HCT116 (cell line): Measurements from ENCODE around the gene LCOR. TPM values are rescaled to one million over a fixed set of nuclear protein-coding genes. Genes with fewer than 3 reads are reported as not detected.

Experiments
- ATAC-seq: fragments of 200-7000 bp; cut with Tn5 transposase; 2 replicates; pipeline ENCODE4 v1.9.1; 2020; ENCODE audit warnings: mild to moderate bottlenecking, moderate library complexity
- BruUV-seq: library from RNA; stranded (reverse); fragments of 400-500 nt; replicated peaks from 2 replicates; lab custom pipeline; 2021; lab: Mats Ljungman, UMichigan
- CTCF ChIA-PET: fragments of 300-600 bp; sonication (Branson Sonifier 250); formaldehyde crosslinking; loops from one replicate; lab custom pipeline; 2021; ENCODE audit warnings: antibody characterized with exemption; lab: Charles Lee
- POLR2A ChIA-PET: fragments of 300-600, 350-600 bp; sonication (Branson Sonifier 250); formaldehyde crosslinking; loops from one replicate; lab custom pipeline; 2021; ENCODE audit warnings: antibody characterized with exemption; lab: Charles Lee
- RAD21 ChIA-PET, 2 experiments: fragments of 300-600 bp; sonication (Branson Sonifier 250); formaldehyde crosslinking; loops; one replicate each; lab custom pipeline; 2023; ENCODE audit warnings: low total read pairs in 2 of 2; ENCODE audit not compliant: uncharacterized antibody in 2 of 2, unreplicated experiment in 2 of 2, low non-redundant PET in 1 of 2; lab: Charles Lee
- DNase-seq: peaks from one replicate; pipeline ENCODE4 v3.0.0-alpha.2; 2010; ENCODE audit warnings: low read depth, low spot score
- H2AFZ ChIP-seq: fragments of 200-600 bp; shearing (Covaris generic), sonication (generic); 2 replicates; pipeline ENCODE4 v1.6.1; 2017; ENCODE audit warnings: low read depth, mixed run types, mixed read lengths, antibody characterized with exemption, low read length; ENCODE audit not compliant: poor library complexity, severe bottlenecking
- H3K27ac ChIP-seq: 2 replicates; pipeline ENCODE4 v1.5.1; 2012; ENCODE audit warnings: low read depth, low read length
- H3K27me3 ChIP-seq: fragments of 200-600 bp; sonication (generic); 2 replicates; pipeline ENCODE4 v1.6.1; 2016; ENCODE audit warnings: mixed run types, low read length, mixed read lengths; ENCODE audit not compliant: insufficient read depth
- H3K36me3 ChIP-seq, 2 experiments: fragments of 200-500 bp in 1 of 2; fragments of 200-600 bp in 1 of 2; sonication (Bioruptor generic) in 1 of 2; sonication (generic) in 1 of 2; 2 replicates each; pipeline versions ENCODE4 v1.5.1 to v1.6.1; 2014 to 2016; ENCODE audit warnings: low read length in 2 of 2, inconsistent platforms in 1 of 2, mixed read lengths in 1 of 2, mixed run types in 1 of 2; ENCODE audit not compliant: insufficient read depth in 2 of 2, control insufficient read depth in 1 of 2
- H3K4me1 ChIP-seq, 2 experiments: fragments of 200-600 bp in 1 of 2; sonication (generic) in 1 of 2; 2 replicates each; pipeline versions ENCODE4 v1.5.1 to v1.6.1; 2012 to 2017; ENCODE audit warnings: low read length in 2 of 2, inconsistent platforms in 1 of 2, mild to moderate bottlenecking in 1 of 2, mixed read lengths in 1 of 2, mixed run types in 1 of 2, moderate library complexity in 1 of 2; ENCODE audit not compliant: insufficient read depth in 2 of 2, control insufficient read depth in 1 of 2
- H3K4me2 ChIP-seq: fragments of 200-600 bp; sonication (generic); 2 replicates; pipeline ENCODE4 v1.6.1; 2017; ENCODE audit warnings: mixed run types, low read length, mixed read lengths
- H3K4me3 ChIP-seq, 2 experiments: fragments of 200-600 bp in 1 of 2; sonication (generic) in 1 of 2; replicated peaks in 1 of 2; 2 replicates each; pipeline ENCODE4 v1.5.1; 2011 to 2016; ENCODE audit warnings: low read length in 2 of 2, control low read depth in 1 of 2, low read depth in 1 of 2, mild to moderate bottlenecking in 1 of 2, mixed read lengths in 1 of 2, mixed run types in 1 of 2
- H3K79me2 ChIP-seq: fragments of 200-600 bp; sonication (generic); 2 replicates; pipeline ENCODE4 v1.6.1; 2017; ENCODE audit warnings: mild to moderate bottlenecking, mixed run types, low read length, moderate library complexity, mixed read lengths; ENCODE audit not compliant: insufficient read depth
- H3K9ac ChIP-seq: fragments of 200-600 bp; sonication (generic); 2 replicates; pipeline ENCODE4 v1.6.1; 2016; ENCODE audit warnings: low read length, mixed read lengths
- H3K9me2 ChIP-seq: fragments of 200-600 bp; sonication (generic), shearing (Covaris generic); 2 replicates; pipeline ENCODE4 v1.6.1; 2017; ENCODE audit warnings: mixed run types, mild to moderate bottlenecking, moderate library complexity; ENCODE audit not compliant: insufficient read depth
- H3K9me3 ChIP-seq, 2 experiments: fragments of 200-500 bp in 1 of 2; fragments of 200-600 bp in 1 of 2; sonication (Bioruptor generic) in 1 of 2; sonication (generic) in 1 of 2; 2 replicates each; pipeline ENCODE4 v1.6.1; 2014 to 2017; ENCODE audit warnings: low read length in 2 of 2, mixed read lengths in 2 of 2, inconsistent platforms in 1 of 2, low read depth in 1 of 2, mild to moderate bottlenecking in 1 of 2, mixed run types in 1 of 2, moderate library complexity in 1 of 2; ENCODE audit not compliant: control insufficient read depth in 1 of 2, insufficient read depth in 1 of 2
- H4K20me1 ChIP-seq: fragments of 200-600 bp; sonication (generic), shearing (Covaris generic); 2 replicates; pipeline ENCODE4 v1.6.1; 2017; ENCODE audit warnings: mixed run types, mild to moderate bottlenecking, moderate library complexity; ENCODE audit not compliant: insufficient read depth
- ELF1 ChIP-seq: IDR thresholded peaks from 2 replicates; pipeline ENCODE4 v1.6.1; 2012; ENCODE audit warnings: low read depth, borderline replicate concordance
- FOSL1 ChIP-seq: IDR thresholded peaks from 2 replicates; pipeline ENCODE4 v1.6.1; 2012; ENCODE audit warnings: low read depth
- POLR2AphosphoS5 ChIP-seq: IDR thresholded peaks from 2 replicates; pipeline ENCODE4 v1.6.1; 2011; ENCODE audit warnings: mild to moderate bottlenecking, low read depth, low read length, moderate library complexity
- RAD21 ChIP-seq: IDR thresholded peaks from 2 replicates; pipeline ENCODE4 v1.6.1; 2012; ENCODE audit warnings: low read depth, mild to moderate bottlenecking
- ZBTB33 ChIP-seq: IDR thresholded peaks from 2 replicates; pipeline ENCODE4 v1.6.1; 2011; ENCODE audit warnings: mild to moderate bottlenecking, low read length, moderate library complexity; ENCODE audit not compliant: insufficient replicate concordance; ENCODE audit errors: extremely low read depth
- ZNF274 ChIP-seq: fragments of 200-500 bp; sonication (Bioruptor generic); IDR thresholded peaks from 2 replicates; pipeline ENCODE4 v1.6.1; 2014; ENCODE audit warnings: mild to moderate bottlenecking, low read depth, low read length, inconsistent platforms
- intact Hi-C: fragments of 100-400 bp; cut with micrococcal nuclease; formaldehyde crosslinking; loops from 2 replicates; pipeline ENCODE4 v1.10.0; 2022
- total RNA-seq: library from RNA; stranded (reverse); gene quantifications from one replicate; pipeline ENCODE4 v1.2.1, GENCODE V29; 2021; ENCODE audit not compliant: unreplicated experiment

Gene LCOR
- total RNA-seq, 1 experiment from 2014 or later, result 59.9 TPM

- intact Hi-C loops, result no loop called here
- Histone ChIP-seq H3K27ac (no peak overlapping the region), H3K9me2 (no peaks in the 10 kb centered on the region)
- POLR2A ChIA-PET, result no interaction called here
- no peak for TF ChIP-seq RAD21
- TF ChIP-seq POLR2AphosphoS5, result no peak
- TF ChIP-seq FOSL1, result no peak
- no peak for TF ChIP-seq ZBTB33
- TF ChIP-seq, all 23 proteins: peak for 0
- Histone ChIP-seq H3K9ac (no peak overlapping the region), H3K4me1 (no peaks in the 10 kb centered on the region), H3K79me2 (no peaks in the 10 kb centered on the region), H3K36me3 (peaks cover 0 to 10% of the 10 kb centered on the region in 2 experiments; a peak in 3 of 4 replicates), H3K27me3 (no peaks in the 10 kb centered on the region), H3K9me3 (no peaks in the 10 kb centered on the region), H3K4me2 (no peak overlapping the region), H2AFZ (no peak overlapping the region), H3K4me3 (no peak overlapping the region), H4K20me1 (no peaks in the 10 kb centered on the region)
- BruUV-seq, result no TSS peak
- DNase-seq, result no peak
- ATAC-seq, result no peak
- ChIA-PET CTCF (interaction anchor here (1.2 kb wide), 1 partner anchor 67 kb away, joined by 3 read pairs; no protein-coding TSS in a partner anchor), RAD21 (no interaction called here)
Observed at GRCh38 chr10:96958071-96958470, 126.0 kb downstream of the LCOR start.

GRCh38 chr10:96959733-96960132 is 127.6 kb downstream of the LCOR start:
- H3K4me3 ChIP-seq, result no peak overlapping the region
- no peaks in the 10 kb centered on the region for H3K9me2 ChIP-seq
- TF ChIP-seq ELF1 (no peak), ZNF274 (no peak)
- intact Hi-C loops, result no loop called here
- no peaks in the 10 kb centered on the region for H3K4me1 ChIP-seq
- ChIA-PET CTCF (no interaction called here), POLR2A (no interaction called here), RAD21 (no interaction called here)
- no peak overlapping the region for H3K27ac ChIP-seq
- H3K79me2 ChIP-seq, result 0 out of 2 replicates have a peak, but pooled peaks cover 3% of the 10 kb centered on the region
- no peak overlapping the region for H3K9ac ChIP-seq
- H2AFZ ChIP-seq, result no peak overlapping the region
- no peaks in the 10 kb centered on the region for H3K9me3 ChIP-seq
- no TSS peak for BruUV-seq
- peaks cover 0 to 10% of the 10 kb centered on the region in 2 experiments; a peak in 3 of 4 replicates for H3K36me3 ChIP-seq
- no peak for DNase-seq
- ATAC-seq, result no peak
- no peaks in the 10 kb centered on the region for H4K20me1 ChIP-seq
- H3K27me3 ChIP-seq, result no peaks in the 10 kb centered on the region
- H3K4me2 ChIP-seq, result no peak overlapping the region
